ENCODE results near the gene CLIP3.
"Not testable (repeated sequence)": the region's sequence is repeated elsewhere in the genome, so short reads cannot be mapped to it uniquely, and the experiment has no call there.

The CLIP3 gene

GRCh38 chr19:36008336-36008978, 24.2 kb downstream of the CLIP3 start, which contains the start of gene SYNE4:
Gene SYNE4, minus strand, starts transcription at chr19:36008813. Its CDS starts 132 bp downstream, at chr19:36008681.
- peak; percentile 32 for DNase-seq

- no peak for DNase-seq
These were observed 25.7 kb downstream of the CLIP3 start for GRCh38 chr19:36006955-36007354.

DNA sequence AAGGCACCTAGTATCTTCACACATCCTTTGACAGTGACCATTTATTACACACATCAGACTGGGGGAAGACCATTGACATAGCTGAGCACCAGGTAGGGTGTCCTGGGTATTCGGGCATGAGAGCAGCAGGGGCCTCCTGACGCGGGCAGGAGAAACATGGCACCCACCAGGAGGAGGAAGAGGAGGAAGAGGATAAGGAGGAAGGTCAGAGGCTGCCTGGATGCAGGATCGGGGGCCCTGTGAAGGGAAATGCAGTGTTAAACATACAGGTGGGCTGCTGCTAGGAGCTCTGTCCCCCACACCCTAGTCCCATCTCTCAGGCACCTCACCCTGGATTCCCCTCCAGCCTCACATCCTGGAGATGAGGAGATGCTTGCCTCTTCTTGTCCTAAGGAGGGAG, 29.4 kb downstream of the CLIP3 start:
- no peak for DNase-seq

GRCh38 chr19:36001605-36002004, 31.1 kb downstream of the CLIP3 start:
- DNase-seq, result no peak

DNA sequence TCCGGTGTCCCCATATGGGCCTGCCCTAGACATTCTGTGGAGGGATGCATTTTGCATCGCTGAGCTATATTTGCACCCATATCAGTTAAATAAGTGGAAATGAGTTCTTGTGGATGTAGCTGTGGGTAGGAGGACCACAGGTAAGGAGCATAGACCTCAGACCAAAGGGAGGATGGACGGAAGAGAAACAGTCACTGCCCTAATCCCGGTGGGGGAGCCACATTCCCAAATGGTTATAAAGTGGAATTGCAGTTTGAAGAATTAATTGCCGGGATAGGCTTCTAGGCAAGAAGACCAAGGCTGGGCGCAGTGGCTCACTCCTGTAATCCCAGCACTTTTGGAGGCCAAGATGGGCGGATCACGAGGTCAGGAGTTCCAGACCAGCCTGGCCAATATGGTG, 35.9 kb downstream of the CLIP3 start:
- DNase-seq, result no peak

DNA sequence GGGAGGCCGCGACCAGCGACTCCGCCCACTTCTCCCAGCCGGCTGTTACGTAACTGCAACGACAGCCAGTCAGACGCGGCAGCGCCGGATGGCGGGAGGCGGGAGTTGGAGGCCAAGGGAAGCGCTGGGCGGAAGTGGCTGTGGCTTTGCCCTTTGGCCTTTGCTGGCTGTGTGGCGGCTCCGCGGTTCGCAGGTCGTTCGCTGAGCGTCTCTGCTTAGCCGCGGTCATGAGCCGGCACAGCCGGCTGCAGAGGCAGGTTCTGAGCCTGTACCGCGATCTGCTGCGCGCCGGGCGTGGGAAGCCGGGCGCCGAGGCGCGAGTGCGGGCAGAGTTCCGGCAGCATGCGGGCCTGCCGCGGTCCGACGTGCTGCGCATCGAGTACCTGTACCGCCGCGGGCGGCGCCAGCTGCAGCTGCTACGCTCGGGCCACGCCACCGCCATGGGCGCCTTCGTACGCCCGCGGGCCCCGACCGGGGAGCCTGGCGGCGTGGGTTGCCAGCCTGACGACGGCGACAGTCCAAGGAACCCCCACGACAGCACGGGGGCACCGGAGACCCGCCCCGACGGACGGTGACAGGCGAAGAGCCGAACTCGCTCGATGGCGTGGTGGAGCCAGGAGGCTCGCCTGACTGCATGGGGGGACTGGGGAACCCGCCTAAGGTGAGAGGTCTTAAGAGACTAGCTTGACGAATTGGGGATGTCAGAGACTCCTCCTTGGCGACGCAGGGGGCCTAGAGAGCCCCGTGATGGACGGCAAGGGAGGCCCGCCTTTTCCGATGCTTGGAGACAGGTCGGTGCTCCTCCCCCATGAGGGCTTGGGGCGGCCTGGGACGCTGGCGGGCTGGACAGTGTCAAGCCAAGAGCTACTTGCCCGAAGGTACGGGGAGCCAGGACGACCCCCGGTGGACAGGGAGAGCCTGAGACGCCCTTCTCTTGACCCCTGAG, 37.4 kb downstream of the CLIP3 start, which contains the start of gene SDHAF1:
Gene SDHAF1, plus strand, starts transcription at position 141 of the 946 bp plus-strand sequence. Its CDS starts 87 bp downstream, at position 228.
- DNase-seq, result peak; percentile 83

- no peak for DNase-seq
These were observed 38.6 kb downstream of the CLIP3 start for GRCh38 chr19:35993923-35994598.

DNA sequence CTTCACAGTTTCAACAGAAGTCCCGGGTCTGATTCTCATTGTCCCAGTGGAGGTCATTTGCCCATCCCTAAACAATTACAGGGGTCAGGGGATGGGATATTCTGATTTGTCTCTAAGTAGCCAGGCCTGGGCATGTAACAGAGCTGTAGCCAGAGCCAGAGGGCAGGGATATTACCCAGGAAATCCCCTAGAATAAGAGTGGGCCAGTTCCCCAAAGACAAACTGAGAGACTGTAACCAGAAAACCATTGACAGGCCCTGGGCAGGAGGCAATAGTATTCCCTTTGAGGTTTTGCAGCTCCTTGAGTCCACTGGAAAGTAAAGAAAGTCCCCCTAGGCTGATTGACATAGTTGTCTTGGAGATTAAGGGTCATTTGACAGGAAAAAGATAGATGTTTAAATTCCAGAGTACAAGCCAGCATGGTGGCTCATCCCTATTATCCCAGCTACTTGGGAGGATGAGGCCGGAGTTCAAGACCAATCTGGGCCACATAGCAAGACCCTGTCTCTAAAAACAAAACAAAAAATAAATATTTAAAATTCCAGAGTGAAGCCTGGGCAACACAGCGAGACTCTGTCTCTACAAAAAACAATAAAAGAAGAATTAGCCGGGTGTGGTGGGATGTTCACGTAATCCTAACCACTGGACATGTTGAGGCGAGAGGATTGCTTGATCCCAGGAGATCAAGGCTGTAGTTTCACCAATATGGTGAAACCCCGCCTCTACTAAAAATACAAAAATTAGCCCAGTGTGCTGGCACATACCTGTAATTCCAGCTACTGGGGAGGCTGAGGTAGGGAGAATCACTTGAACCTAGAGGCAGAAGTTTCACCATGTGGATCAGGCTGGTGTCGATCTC, 39.5 kb downstream of the CLIP3 start:
- no peak for DNase-seq

- no peak for DNase-seq
These were observed 40.8 kb downstream of the CLIP3 start for GRCh38 chr19:35991731-35992450.

- no peak for DNase-seq
These were observed 41.6 kb downstream of the CLIP3 start for GRCh38 chr19:35990771-35991730.

GRCh38 chr19:35990156-35990555, 42.5 kb downstream of the CLIP3 start:
- no peak for DNase-seq

DNA sequence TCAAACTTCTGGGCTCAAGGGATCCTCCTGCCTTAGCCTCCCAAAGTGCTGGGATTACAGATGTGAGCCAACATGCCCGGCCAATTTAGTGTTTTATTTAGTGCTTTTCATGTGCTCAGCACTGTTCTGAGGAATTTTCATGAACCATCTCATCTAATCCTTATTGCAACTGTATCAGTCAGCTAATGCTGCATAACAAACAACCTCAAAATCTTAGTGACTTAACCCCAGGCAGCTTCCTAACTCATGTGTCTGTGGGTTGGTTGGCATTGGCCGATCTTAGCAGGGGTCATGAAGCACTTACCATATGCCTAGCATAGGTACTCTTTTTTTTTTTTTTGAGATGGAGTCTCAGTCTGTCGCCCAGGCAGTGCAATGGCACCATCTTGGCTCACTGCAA, 43.8 kb downstream of the CLIP3 start:
- no peak for DNase-seq

DNA sequence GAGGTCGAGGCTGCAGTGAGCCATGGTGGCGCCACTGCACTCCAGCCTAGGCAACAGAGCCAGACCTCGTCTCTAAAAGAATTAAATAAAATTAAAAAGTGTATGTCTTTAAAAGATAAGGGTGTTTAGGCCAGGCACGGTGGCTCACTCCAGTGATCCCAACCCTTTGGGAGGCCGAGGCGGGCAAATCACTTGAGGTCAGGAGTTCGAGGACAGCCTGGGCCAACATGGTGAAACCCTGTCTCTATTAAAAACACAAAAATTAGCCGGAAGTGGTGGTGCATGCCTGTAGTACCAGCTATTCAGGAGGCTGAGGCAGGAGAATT, 45.1 kb downstream of the CLIP3 start:
- DNase-seq, result no peak

- DNase-seq, result no peak
These were observed 45.8 kb downstream of the CLIP3 start for GRCh38 chr19:35986664-35987570.

- no peak for DNase-seq
These were observed 46.6 kb downstream of the CLIP3 start for GRCh38 chr19:35986111-35986510.

GRCh38 chr19:35983177-35983576, 49.5 kb downstream of the CLIP3 start:
- no peak for DNase-seq

GRCh38 chr19:35980997-35981396, 51.7 kb downstream of the CLIP3 start:
- DNase-seq, result not testable (repeated sequence)

- no peak for DNase-seq
These were observed 53.8 kb downstream of the CLIP3 start for GRCh38 chr19:35978832-35979365.

GRCh38 chr19:35978271-35978670, 54.4 kb downstream of the CLIP3 start:
- no peak for DNase-seq

Data from NCI-H2029 treated with DMSO at 0.1 percent for 48 hours (cell line).